GM12892 (cell line): Measurements from ENCODE around the gene SP5.

Source experiments
- POLR2A ChIP-seq: IDR thresholded peaks from 2 replicates; pipeline ENCODE4 v1.6.1; 2011; ENCODE audit warnings: low read depth, low read length, control low read depth
- POLR2AphosphoS5 ChIP-seq: IDR thresholded peaks from 2 replicates; pipeline ENCODE4 v1.6.1; 2011; ENCODE audit warnings: low read depth, low read length, control low read depth

DNA sequence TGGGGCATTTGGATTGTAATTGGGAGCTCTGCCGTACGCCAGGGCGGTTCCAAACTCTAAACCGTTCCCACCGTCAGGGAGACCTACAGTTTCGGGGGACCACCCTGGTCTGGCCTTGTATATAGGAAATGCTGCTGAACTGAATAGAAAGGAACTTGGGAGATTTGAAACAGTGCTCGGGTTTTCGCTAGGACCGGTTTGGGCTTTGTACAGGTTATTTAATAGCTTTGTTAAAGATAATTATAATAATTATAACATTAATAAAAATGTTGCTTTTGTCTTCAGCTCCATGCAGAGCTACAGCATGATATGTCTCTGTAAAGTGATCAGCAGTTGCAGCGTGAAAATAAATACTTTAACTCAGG is 2.4 kb downstream of the SP5 start:
- TF ChIP-seq POLR2AphosphoS5 (no peak), POLR2A (no peak)
